Endodermal cell (in vitro differentiated cells): ENCODE data around the gene LRRC49. TPM values are rescaled to one million over a fixed set of nuclear protein-coding genes. Genes with fewer than 3 reads are reported as not detected.
"Not testable (repeated sequence)": the region's sequence is repeated elsewhere in the genome, so short reads cannot be mapped to it uniquely, and the experiment has no call there.

ENCODE experiments used
- DNase-seq: peaks from one replicate; pipeline ENCODE4 v3.0.0-alpha.2; 2017
- H3K27ac ChIP-seq: 2 replicates; pipeline ENCODE4 v1.5.1; 2013; ENCODE audit warnings: mild to moderate bottlenecking, low read depth, low read length, moderate library complexity
- H3K27me3 ChIP-seq: 2 replicates; pipeline ENCODE4 v1.6.1; 2013; ENCODE audit warnings: mild to moderate bottlenecking, low read length, moderate library complexity; ENCODE audit not compliant: insufficient read depth, control insufficient read depth, poor library complexity, severe bottlenecking
- H3K36me3 ChIP-seq: 2 replicates; pipeline ENCODE4 v1.7.0; 2013; ENCODE audit warnings: mild to moderate bottlenecking, low read length, moderate library complexity; ENCODE audit not compliant: control insufficient read depth, insufficient read depth
- H3K4me1 ChIP-seq: one replicate; pipeline ENCODE4 v1.7.0; 2013; ENCODE audit warnings: low read length; ENCODE audit not compliant: control insufficient read depth, insufficient read depth
- H3K4me3 ChIP-seq: 2 replicates; pipeline ENCODE4 v1.5.1; 2013; ENCODE audit warnings: mild to moderate bottlenecking, low read length, moderate library complexity
- H3K9ac ChIP-seq: 2 replicates; pipeline ENCODE4 v1.6.1; 2013; ENCODE audit warnings: mild to moderate bottlenecking, low read length, moderate library complexity; ENCODE audit not compliant: poor library complexity, severe bottlenecking; ENCODE audit errors: extremely low read depth
- H3K9me3 ChIP-seq: 2 replicates; pipeline ENCODE4 v1.6.1; 2013; ENCODE audit warnings: mild to moderate bottlenecking, low read length, moderate library complexity; ENCODE audit not compliant: control insufficient read depth
- H3K27ac Mint-ChIP-seq: 2 replicates; pipeline ENCODE4 v1.8.0; 2020; ENCODE audit warnings: mixed read lengths
- H3K27me3 Mint-ChIP-seq: 2 replicates; pipeline ENCODE4 v1.8.0; 2021; ENCODE audit warnings: mild to moderate bottlenecking, mixed read lengths; ENCODE audit not compliant: insufficient read depth
- H3K36me3 Mint-ChIP-seq: 2 replicates; pipeline ENCODE4 v1.8.0; 2020; ENCODE audit warnings: low read depth, mixed read lengths
- H3K4me1 Mint-ChIP-seq: 2 replicates; pipeline ENCODE4 v1.8.0; 2020; ENCODE audit warnings: mixed read lengths
- H3K4me3 Mint-ChIP-seq: 2 replicates; pipeline ENCODE4 v1.8.0; 2020; ENCODE audit warnings: mild to moderate bottlenecking, moderate library complexity, mixed read lengths
- H3K9me3 Mint-ChIP-seq: 2 replicates; pipeline ENCODE4 v1.8.0; 2020; ENCODE audit warnings: mild to moderate bottlenecking, mixed read lengths
- WGBS, 2 experiments: methylation state at CpG; one replicate each; pipeline versions ENCODE4 v1.1.5 to v1.1.7; 2013; ENCODE audit warnings: missing lambda C conversion rate in 2 of 2, mixed read lengths in 1 of 2; ENCODE audit not compliant: insufficient coverage in 1 of 2, insufficient read length in 1 of 2; 5-methylcytosine and 5-hydroxymethylcytosine counted together
- total RNA-seq, 2 donors: library from RNA; stranded (reverse); fragmentation: NEBNext Ultra II Directional in 1 of 2; extraction: Animal tissue kit (Norgen Biotek cat#: 25700) in 1 of 2; gene quantifications; 2 replicates in 1 of 2; 3 replicates in 1 of 2; pipeline ENCODE4 v1.2.1, GENCODE V29; 2021
- TF ChIP-seq, protein P1 (sequence below): fragments of 200-600 bp; sonication (generic); conservative IDR thresholded peaks from 2 replicates; pipeline ENCODE4 v1.5.0; 2021; ENCODE audit warnings: antibody characterized with exemption, mild to moderate bottlenecking

The LRRC49 gene
- total RNA-seq, 2 donors from 2014 or later: 6.6 to 10.7 TPM

DNA sequence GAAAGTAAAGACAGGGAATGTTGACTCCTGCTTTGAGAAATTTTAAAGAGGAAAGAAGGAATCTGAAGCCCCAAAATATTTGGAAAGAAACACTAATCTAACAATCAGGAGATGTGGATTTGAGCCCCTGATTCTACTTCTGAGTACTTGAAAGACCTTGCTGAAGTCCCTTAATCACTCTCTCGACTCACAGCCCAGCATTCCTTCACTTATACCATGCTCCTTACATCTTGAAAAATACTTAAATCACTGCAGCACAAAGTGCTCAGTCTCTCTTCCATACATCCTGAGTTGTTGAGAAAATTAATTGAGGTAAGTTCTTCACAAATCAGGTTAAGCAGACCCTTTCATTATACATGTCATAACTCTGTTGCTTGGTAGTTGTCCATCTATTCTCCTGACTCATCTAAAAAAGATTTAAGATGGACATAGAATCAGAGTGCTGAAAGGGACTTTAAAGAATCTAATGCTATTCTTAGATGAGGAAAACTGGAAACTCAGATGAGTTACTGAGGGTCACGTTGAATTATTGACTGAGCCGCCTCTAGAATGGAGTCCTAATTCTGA lies 149.8 kb downstream of the LRRC49 start:
- no peaks in the 10 kb centered on the region for H3K36me3 ChIP-seq
- H3K27ac Mint-ChIP-seq: no peak overlapping the region
- H3K4me3 Mint-ChIP-seq: no peak overlapping the region
- H3K9ac ChIP-seq: no peak overlapping the region
- H3K9me3 ChIP-seq: no peaks in the 10 kb centered on the region
- peaks cover 4% of the 10 kb centered on the region for H3K4me1 Mint-ChIP-seq
- H3K27ac ChIP-seq: no peak overlapping the region
- TF ChIP-seq, protein P1, sequence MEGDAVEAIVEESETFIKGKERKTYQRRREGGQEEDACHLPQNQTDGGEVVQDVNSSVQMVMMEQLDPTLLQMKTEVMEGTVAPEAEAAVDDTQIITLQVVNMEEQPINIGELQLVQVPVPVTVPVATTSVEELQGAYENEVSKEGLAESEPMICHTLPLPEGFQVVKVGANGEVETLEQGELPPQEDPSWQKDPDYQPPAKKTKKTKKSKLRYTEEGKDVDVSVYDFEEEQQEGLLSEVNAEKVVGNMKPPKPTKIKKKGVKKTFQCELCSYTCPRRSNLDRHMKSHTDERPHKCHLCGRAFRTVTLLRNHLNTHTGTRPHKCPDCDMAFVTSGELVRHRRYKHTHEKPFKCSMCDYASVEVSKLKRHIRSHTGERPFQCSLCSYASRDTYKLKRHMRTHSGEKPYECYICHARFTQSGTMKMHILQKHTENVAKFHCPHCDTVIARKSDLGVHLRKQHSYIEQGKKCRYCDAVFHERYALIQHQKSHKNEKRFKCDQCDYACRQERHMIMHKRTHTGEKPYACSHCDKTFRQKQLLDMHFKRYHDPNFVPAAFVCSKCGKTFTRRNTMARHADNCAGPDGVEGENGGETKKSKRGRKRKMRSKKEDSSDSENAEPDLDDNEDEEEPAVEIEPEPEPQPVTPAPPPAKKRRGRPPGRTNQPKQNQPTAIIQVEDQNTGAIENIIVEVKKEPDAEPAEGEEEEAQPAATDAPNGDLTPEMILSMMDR: no peak
- DNase-seq: no peak
- WGBS, 2 experiments: 92 to 95% methylated on average over 2 to 3 of the region's 3 CpGs
- H3K4me3 ChIP-seq: no peak overlapping the region
- no peaks in the 10 kb centered on the region for H3K27me3 Mint-ChIP-seq
- H3K27me3 ChIP-seq: no peaks in the 10 kb centered on the region
- H3K4me1 ChIP-seq: no peaks in the 10 kb centered on the region
- H3K36me3 Mint-ChIP-seq: no peaks in the 10 kb centered on the region
- H3K9me3 Mint-ChIP-seq: peaks cover 5% of the 10 kb centered on the region

DNA sequence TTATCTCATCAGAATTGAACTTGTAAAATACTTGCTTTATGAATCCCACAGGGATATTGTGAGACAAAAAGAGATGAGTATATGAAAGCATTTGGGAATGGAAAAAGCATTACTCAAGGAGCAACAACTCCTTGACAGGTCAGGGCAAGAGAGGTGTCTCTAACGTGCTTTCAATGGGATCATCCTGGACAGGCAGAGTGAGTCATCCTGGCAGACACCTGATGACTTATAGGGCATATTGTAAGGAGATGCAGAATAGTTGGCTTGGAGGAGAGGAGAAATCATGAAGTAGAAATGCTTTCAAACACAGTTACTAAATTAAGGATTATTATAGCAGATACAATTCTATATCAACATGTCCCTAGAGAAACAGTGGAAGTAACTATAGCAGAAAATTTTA lies 150.7 kb downstream of the LRRC49 start:
- Histone ChIP-seq H3K9me3 (no peaks in the 10 kb centered on the region), H3K9ac (no peak overlapping the region), H3K36me3 (no peaks in the 10 kb centered on the region), H3K27ac (no peak overlapping the region), H3K4me1 (no peaks in the 10 kb centered on the region), H3K4me3 (no peak overlapping the region), H3K27me3 (no peaks in the 10 kb centered on the region)
- Mint-ChIP-seq H3K9me3 (peaks cover 5% of the 10 kb centered on the region), H3K27me3 (no peaks in the 10 kb centered on the region), H3K4me3 (no peak overlapping the region), H3K27ac (no peak overlapping the region), H3K36me3 (no peaks in the 10 kb centered on the region), H3K4me1 (no peaks in the 10 kb centered on the region)
- TF ChIP-seq, protein P1: no peak
- DNase-seq: no peak
- WGBS, 2 experiments: 67 to 92% methylated on average over 1 of the region's 1 CpG

DNA sequence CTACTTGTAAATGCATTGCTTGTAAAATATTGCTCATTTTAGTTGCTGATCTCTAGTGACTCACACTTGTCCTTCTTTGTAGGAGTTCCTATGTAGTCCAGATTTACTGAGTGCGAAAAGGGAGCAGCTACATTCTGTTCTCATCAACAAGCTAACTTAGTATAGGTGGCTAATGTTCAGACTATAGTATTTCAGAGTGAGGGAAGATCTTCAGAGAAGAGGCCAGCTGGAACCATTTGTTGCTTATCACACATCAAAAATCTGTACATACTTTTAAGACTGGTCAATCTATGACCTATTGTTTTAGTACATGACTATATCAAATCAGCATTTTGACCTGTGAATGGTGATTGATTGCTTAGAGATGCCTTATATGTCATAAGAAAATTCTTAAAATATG lies 151.4 kb downstream of the LRRC49 start:
- Histone ChIP-seq H3K9ac (no peak overlapping the region), H3K27me3 (no peaks in the 10 kb centered on the region), H3K27ac (no peak overlapping the region), H3K9me3 (no peaks in the 10 kb centered on the region), H3K36me3 (no peaks in the 10 kb centered on the region), H3K4me1 (no peaks in the 10 kb centered on the region), H3K4me3 (no peak overlapping the region)
- no peaks in the 10 kb centered on the region for H3K36me3 Mint-ChIP-seq
- no peak overlapping the region for H3K27ac Mint-ChIP-seq
- H3K9me3 Mint-ChIP-seq: peaks cover 5% of the 10 kb centered on the region
- no peak for DNase-seq
- WGBS, 2 experiments: 89 to 100% methylated on average over 1 of the region's 1 CpG
- no peak overlapping the region for H3K4me3 Mint-ChIP-seq
- H3K27me3 Mint-ChIP-seq: no peaks in the 10 kb centered on the region
- TF ChIP-seq, protein P1: no peak
- no peaks in the 10 kb centered on the region for H3K4me1 Mint-ChIP-seq

GRCh38 chr15:71046146-71046545 lies 153.5 kb downstream of the LRRC49 start:
- not testable (repeated sequence) for H3K27me3 Mint-ChIP-seq, H3K9ac ChIP-seq, H3K4me1 ChIP-seq, H3K4me3 ChIP-seq, H3K27me3 ChIP-seq, H3K36me3 Mint-ChIP-seq, H3K36me3 ChIP-seq, H3K9me3 Mint-ChIP-seq, H3K27ac Mint-ChIP-seq, H3K4me1 Mint-ChIP-seq, H3K4me3 Mint-ChIP-seq, DNase-seq, H3K9me3 ChIP-seq, H3K27ac ChIP-seq
- WGBS, 2 experiments: 86 to 100% methylated on average over 1 of the region's 2 CpGs
